Mesenchymal stem cell (in vitro differentiated cells and primary cell): ENCODE results near the gene ZNF521.

Experiments
- DNase-seq: peaks from one replicate; pipeline ENCODE4 v3.0.0-alpha.2; 2013
- H2AFZ ChIP-seq: one replicate; pipeline ENCODE4 v1.6.1; 2013; ENCODE audit warnings: low read depth, mild to moderate bottlenecking, control low read depth, inconsistent platforms, low read length, moderate library complexity
- H2AK5ac ChIP-seq: 2 replicates; pipeline ENCODE4 v1.6.1; 2013; ENCODE audit warnings: low read length, moderate library complexity, mild to moderate bottlenecking, inconsistent platforms; ENCODE audit not compliant: severe bottlenecking
- H2BK120ac ChIP-seq: one replicate; pipeline ENCODE4 v1.6.1; 2013; ENCODE audit warnings: low read depth, mild to moderate bottlenecking, inconsistent platforms, low read length, moderate library complexity
- H2BK12ac ChIP-seq, 2 experiments: one replicate each; pipeline ENCODE4 v1.6.1; 2013; ENCODE audit warnings: inconsistent platforms in 2 of 2, low read length in 2 of 2, mild to moderate bottlenecking in 2 of 2, moderate library complexity in 2 of 2, control low read depth in 1 of 2
- H2BK15ac ChIP-seq: one replicate; pipeline ENCODE4 v1.6.1; 2013; ENCODE audit warnings: mild to moderate bottlenecking, low read depth, inconsistent platforms; ENCODE audit not compliant: poor library complexity, severe bottlenecking
- H2BK5ac ChIP-seq: 2 replicates; pipeline ENCODE4 v1.6.1; 2013; ENCODE audit warnings: low read depth, mild to moderate bottlenecking, low read length, control low read depth, inconsistent platforms; ENCODE audit not compliant: poor library complexity, severe bottlenecking
- H3K14ac ChIP-seq, 2 experiments: one replicate each; pipeline ENCODE4 v1.6.1; 2013; ENCODE audit warnings: inconsistent platforms in 2 of 2, low read length in 2 of 2, control low read depth in 1 of 2, mild to moderate bottlenecking in 1 of 2, moderate library complexity in 1 of 2
- H3K18ac ChIP-seq, 2 experiments: one replicate each; pipeline ENCODE4 v1.6.1; 2013; ENCODE audit warnings: inconsistent platforms in 2 of 2, low read length in 2 of 2, control low read depth in 1 of 2, low read depth in 1 of 2, mild to moderate bottlenecking in 1 of 2
- H3K23ac ChIP-seq, 2 experiments: one replicate each; pipeline ENCODE4 v1.6.1; 2013; ENCODE audit warnings: inconsistent platforms in 2 of 2, low read length in 2 of 2, mild to moderate bottlenecking in 2 of 2, moderate library complexity in 2 of 2, control low read depth in 1 of 2
- H3K27ac ChIP-seq: 2 replicates; pipeline ENCODE4 v1.5.1; 2013; ENCODE audit warnings: mild to moderate bottlenecking, moderate library complexity, low read length, control low read depth, inconsistent platforms; ENCODE audit not compliant: poor library complexity, severe bottlenecking
- H3K27me3 ChIP-seq, 2 experiments: 2 replicates each; pipeline versions ENCODE4 v1.6.1 to v1.7.0; 2013; ENCODE audit warnings: low read length in 2 of 2, mild to moderate bottlenecking in 2 of 2, moderate library complexity in 2 of 2, control low read depth in 1 of 2, inconsistent platforms in 1 of 2; ENCODE audit not compliant: control insufficient read depth in 1 of 2, insufficient read depth in 1 of 2
- H3K36me3 ChIP-seq, 2 experiments: 2 replicates each; pipeline versions ENCODE4 v1.6.1 to v1.7.0; 2013; ENCODE audit warnings: low read length in 2 of 2, control low read depth in 1 of 2, inconsistent platforms in 1 of 2, low read depth in 1 of 2, mild to moderate bottlenecking in 1 of 2; ENCODE audit not compliant: insufficient read depth in 2 of 2, control insufficient read depth in 1 of 2
- H3K4ac ChIP-seq, 2 experiments: one replicate each; pipeline ENCODE4 v1.6.1; 2013; ENCODE audit warnings: inconsistent platforms in 2 of 2, low read length in 2 of 2, mild to moderate bottlenecking in 2 of 2, moderate library complexity in 2 of 2, control low read depth in 1 of 2, low read depth in 1 of 2
- H3K4me1 ChIP-seq: 2 replicates; pipeline ENCODE4 v1.6.1; 2013; ENCODE audit warnings: low read depth, low read length, control low read depth; ENCODE audit not compliant: control insufficient read depth, insufficient read depth
- H3K4me2 ChIP-seq: 2 replicates; pipeline ENCODE4 v1.6.1; 2013; ENCODE audit warnings: low read length, mild to moderate bottlenecking, inconsistent platforms; ENCODE audit not compliant: poor library complexity, severe bottlenecking
- H3K4me3 ChIP-seq, 2 experiments: 2 replicates each; pipeline versions ENCODE4 v1.5.1 to v1.7.0; 2013; ENCODE audit warnings: low read length in 2 of 2, mild to moderate bottlenecking in 2 of 2, control low read depth in 1 of 2, low read depth in 1 of 2; ENCODE audit not compliant: insufficient read depth in 1 of 2
- H3K79me1 ChIP-seq: replicated peaks from 2 replicates; pipeline ENCODE4 v1.6.1; 2013; ENCODE audit warnings: mild to moderate bottlenecking, control low read depth, low read length, inconsistent platforms; ENCODE audit not compliant: poor library complexity, severe bottlenecking
- H3K9ac ChIP-seq: 2 replicates; pipeline ENCODE4 v1.7.0; 2013; ENCODE audit warnings: mild to moderate bottlenecking, low read length, moderate library complexity
- H3K9me3 ChIP-seq: 2 replicates; pipeline ENCODE4 v1.7.0; 2013; ENCODE audit warnings: mild to moderate bottlenecking, low read length; ENCODE audit not compliant: control insufficient read depth
- H4K8ac ChIP-seq: one replicate; pipeline ENCODE4 v1.6.1; 2013; ENCODE audit warnings: inconsistent platforms, mild to moderate bottlenecking, low read length, moderate library complexity
- H4K91ac ChIP-seq: one replicate; pipeline ENCODE4 v1.6.1; 2013; ENCODE audit warnings: mild to moderate bottlenecking, low read length, inconsistent platforms
- WGBS: methylation state at CpG from one replicate; pipeline ENCODE4 v1.1.7; 2013; ENCODE audit warnings: mixed read lengths; 5-methylcytosine and 5-hydroxymethylcytosine counted together

Gene ZNF521

GRCh38 chr18:25370391-25370790, 18.4 kb upstream of the ZNF521 start:
- no peak for DNase-seq
- H2AFZ ChIP-seq: no peak overlapping the region
- H4K8ac ChIP-seq: no peak overlapping the region
- H3K27ac ChIP-seq: no peak overlapping the region
- WGBS: 90% methylated on average over 4 of the region's 5 CpGs
- H3K4me1 ChIP-seq: no peaks in the 10 kb centered on the region
- no peak overlapping the region for H4K91ac ChIP-seq
- H2BK120ac ChIP-seq: no peak overlapping the region
- no peaks in the 10 kb centered on the region for H3K9me3 ChIP-seq
- no peak overlapping the region for H2BK5ac ChIP-seq
- no peaks in the 10 kb centered on the region for H3K36me3 ChIP-seq
- no peak overlapping the region for H3K23ac ChIP-seq
- no peak overlapping the region for H3K14ac ChIP-seq
- H3K4me3 ChIP-seq: peak overlapping the region in 1 of 2 experiments; percentile 4
- no peak overlapping the region for H3K4ac ChIP-seq
- H3K4me2 ChIP-seq: peak overlapping the region; percentile 28
- no peak overlapping the region for H2AK5ac ChIP-seq
- no peak overlapping the region for H2BK12ac ChIP-seq
- no peak overlapping the region for H2BK15ac ChIP-seq
- H3K18ac ChIP-seq: no peak overlapping the region
- peak overlapping the region; percentile 22 for H3K9ac ChIP-seq
- H3K27me3 ChIP-seq: no peaks in the 10 kb centered on the region
- H3K79me1 ChIP-seq: no peaks in the 10 kb centered on the region

GRCh38 chr18:25365242-25365641, 13.3 kb upstream of the ZNF521 start:
- no peaks in the 10 kb centered on the region for H3K4me1 ChIP-seq
- no peak overlapping the region for H3K9ac ChIP-seq
- H2BK5ac ChIP-seq: no peak overlapping the region
- H2BK15ac ChIP-seq: no peak overlapping the region
- H3K23ac ChIP-seq: no peak overlapping the region
- no peaks in the 10 kb centered on the region for H3K36me3 ChIP-seq
- no peak overlapping the region for H4K8ac ChIP-seq
- DNase-seq: no peak
- no peak overlapping the region for H2AK5ac ChIP-seq
- H3K18ac ChIP-seq: no peak overlapping the region
- H3K9me3 ChIP-seq: peaks cover 5% of the 10 kb centered on the region
- 87% methylated on average over 3 of the region's 3 CpGs for WGBS
- H2AFZ ChIP-seq: no peak overlapping the region
- no peaks in the 10 kb centered on the region for H3K27me3 ChIP-seq
- H3K4ac ChIP-seq: no peak overlapping the region
- H2BK12ac ChIP-seq: no peak overlapping the region
- H3K14ac ChIP-seq: no peak overlapping the region
- H3K4me3 ChIP-seq: no peak overlapping the region
- no peak overlapping the region for H3K4me2 ChIP-seq
- no peak overlapping the region for H2BK120ac ChIP-seq
- no peak overlapping the region for H3K27ac ChIP-seq
- no peaks in the 10 kb centered on the region for H3K79me1 ChIP-seq
- H4K91ac ChIP-seq: no peak overlapping the region

GRCh38 chr18:25364732-25365131, 12.8 kb upstream of the ZNF521 start:
- Histone ChIP-seq H4K8ac (no peak overlapping the region), H3K9me3 (peaks cover 5% of the 10 kb centered on the region), H3K4me3 (no peak overlapping the region), H2AK5ac (no peak overlapping the region), H2BK15ac (no peak overlapping the region), H3K79me1 (no peaks in the 10 kb centered on the region), H3K27me3 (no peaks in the 10 kb centered on the region), H2BK120ac (no peak overlapping the region), H3K9ac (no peak overlapping the region), H3K4me2 (no peak overlapping the region), H2BK5ac (no peak overlapping the region), H2AFZ (no peak overlapping the region), H3K4me1 (no peaks in the 10 kb centered on the region), H3K36me3 (no peaks in the 10 kb centered on the region), H3K4ac (no peak overlapping the region), H3K27ac (no peak overlapping the region), H3K23ac (no peak overlapping the region), H3K14ac (no peak overlapping the region), H2BK12ac (no peak overlapping the region), H3K18ac (no peak overlapping the region), H4K91ac (no peak overlapping the region)
- DNase-seq: no peak

GRCh38 chr18:25360301-25360899, 8.4 kb upstream of the ZNF521 start:
- Histone ChIP-seq H3K9me3 (peaks cover 5% of the 10 kb centered on the region), H3K18ac (no peak overlapping the region), H2BK120ac (no peak overlapping the region), H3K27me3 (no peaks in the 10 kb centered on the region), H3K9ac (no peak overlapping the region), H2BK15ac (no peak overlapping the region), H3K23ac (no peak overlapping the region), H3K36me3 (no peaks in the 10 kb centered on the region), H2BK5ac (no peak overlapping the region), H2BK12ac (no peak overlapping the region), H3K4ac (no peak overlapping the region), H2AK5ac (no peak overlapping the region), H3K14ac (no peak overlapping the region), H2AFZ (no peak overlapping the region), H3K4me2 (no peak overlapping the region), H3K4me3 (no peak overlapping the region), H3K4me1 (no peaks in the 10 kb centered on the region), H4K8ac (no peak overlapping the region), H4K91ac (no peak overlapping the region), H3K79me1 (no peaks in the 10 kb centered on the region), H3K27ac (no peak overlapping the region)
- DNase-seq: peak; percentile 30
- WGBS: 85% methylated on average over 3 of the region's 5 CpGs
